ENCODE measurements around the gene ST13. TPM values are rescaled to one million over a fixed set of nuclear protein-coding genes. Genes with fewer than 3 reads are reported as not detected.
"Not testable (repeated sequence)": the region's sequence is repeated elsewhere in the genome, so short reads cannot be mapped to it uniquely, and the experiment has no call there.

The ST13 gene
- total RNA-seq, 2 experiments from 2014 or later, result 141 to 148 TPM

DNA sequence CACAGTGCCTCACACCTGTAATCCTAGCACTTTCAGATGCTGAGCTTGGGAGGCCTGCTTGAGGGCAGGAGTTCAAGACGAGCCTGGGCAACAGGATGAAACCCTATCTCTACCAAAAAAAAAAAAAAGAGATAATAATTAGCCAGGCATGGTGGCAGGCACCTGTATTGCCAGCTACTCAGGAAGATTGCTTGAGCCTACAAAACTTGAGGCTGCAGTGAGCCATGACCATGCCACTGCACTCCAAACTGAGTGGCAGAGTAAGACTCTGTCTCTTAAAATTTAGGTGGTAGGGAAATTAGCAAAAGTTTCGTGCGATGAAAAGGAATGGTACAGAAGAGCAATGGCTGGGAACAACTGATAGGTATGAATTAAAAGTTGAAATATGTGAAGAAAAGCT is 18.0 kb downstream of the ST13 start:
- Mint-ChIP-seq H3K36me3 (ENCODE audit: low read depth) (peaks cover 43% of the 10 kb centered on the region), H3K27ac (no peak overlapping the region), H3K4me1 (ENCODE audit: low read depth) (peaks cover 15% of the 10 kb centered on the region), H3K9me3 (ENCODE audit: insufficient read depth) (no peaks in the 10 kb centered on the region), H3K27me3 (ENCODE audit: low read depth) (no peaks in the 10 kb centered on the region), H3K4me3 (no peak overlapping the region)
- ChIA-PET POLR2A (interaction anchor here (0.6 to 1.1 kb wide), 2 partner anchors 18 to 608 kb away, joined by 3 to 4 read pairs; partner anchors contain the start of genes ST13, TOB2 and XPNPEP3), CTCF (interaction anchor here (1.4 kb wide), 1 partner anchor 156 kb away, joined by 3 read pairs; no protein-coding TSS in a partner anchor)
- DNase-seq (no peak), ATAC-seq (no peak)

- Mint-ChIP-seq H3K9me3 (ENCODE audit: insufficient read depth) (no peaks in the 10 kb centered on the region), H3K4me1 (ENCODE audit: low read depth) (peaks cover 15% of the 10 kb centered on the region), H3K36me3 (ENCODE audit: low read depth) (peaks cover 36% of the 10 kb centered on the region), H3K27me3 (ENCODE audit: low read depth) (no peaks in the 10 kb centered on the region), H3K4me3 (no peak overlapping the region), H3K27ac (no peak overlapping the region)
- POLR2A ChIA-PET, result no interaction called here
- no peak for DNase-seq
- CTCF ChIA-PET, result interaction anchor here (0.6 to 2.8 kb wide), 3 partner anchors 12 to 151 kb away, joined by 3 to 8 read pairs (median 3); no protein-coding TSS in a partner anchor
- no peak for ATAC-seq
Measured at GRCh38 chr22:40834619-40835018, 21.8 kb downstream of the ST13 start.

DNA sequence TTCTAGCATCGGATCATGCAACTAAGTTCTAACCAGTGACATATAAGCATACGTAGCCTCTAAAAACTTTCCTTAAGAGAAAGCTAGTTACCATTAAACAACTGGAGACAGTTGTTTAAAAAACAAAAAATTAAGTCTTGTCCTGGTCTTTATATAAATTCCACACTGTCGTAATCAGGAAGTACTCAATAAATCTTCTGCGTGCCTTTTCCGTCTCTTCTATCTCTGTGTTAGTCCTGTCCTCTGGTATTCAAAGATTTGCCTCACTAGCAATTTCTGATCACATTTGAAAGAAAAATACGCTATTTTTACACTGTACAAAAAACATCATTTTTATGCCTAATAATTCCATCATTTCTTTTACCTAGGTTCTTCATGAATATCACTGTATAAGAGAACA is 27.3 kb downstream of the ST13 start:
- Mint-ChIP-seq H3K4me1 (ENCODE audit: low read depth) (no peaks in the 10 kb centered on the region), H3K27ac (no peak overlapping the region), H3K9me3 (ENCODE audit: insufficient read depth) (no peaks in the 10 kb centered on the region), H3K4me3 (no peak overlapping the region), H3K27me3 (ENCODE audit: low read depth) (no peaks in the 10 kb centered on the region), H3K36me3 (ENCODE audit: low read depth) (peaks cover 37% of the 10 kb centered on the region)
- CTCF ChIA-PET, result interaction anchor here (1.4 kb wide), 1 partner anchor 146 kb away, joined by 5 read pairs; no protein-coding TSS in a partner anchor
- ATAC-seq, result no peak
- POLR2A ChIA-PET, result no interaction called here
- no peak for DNase-seq

DNA sequence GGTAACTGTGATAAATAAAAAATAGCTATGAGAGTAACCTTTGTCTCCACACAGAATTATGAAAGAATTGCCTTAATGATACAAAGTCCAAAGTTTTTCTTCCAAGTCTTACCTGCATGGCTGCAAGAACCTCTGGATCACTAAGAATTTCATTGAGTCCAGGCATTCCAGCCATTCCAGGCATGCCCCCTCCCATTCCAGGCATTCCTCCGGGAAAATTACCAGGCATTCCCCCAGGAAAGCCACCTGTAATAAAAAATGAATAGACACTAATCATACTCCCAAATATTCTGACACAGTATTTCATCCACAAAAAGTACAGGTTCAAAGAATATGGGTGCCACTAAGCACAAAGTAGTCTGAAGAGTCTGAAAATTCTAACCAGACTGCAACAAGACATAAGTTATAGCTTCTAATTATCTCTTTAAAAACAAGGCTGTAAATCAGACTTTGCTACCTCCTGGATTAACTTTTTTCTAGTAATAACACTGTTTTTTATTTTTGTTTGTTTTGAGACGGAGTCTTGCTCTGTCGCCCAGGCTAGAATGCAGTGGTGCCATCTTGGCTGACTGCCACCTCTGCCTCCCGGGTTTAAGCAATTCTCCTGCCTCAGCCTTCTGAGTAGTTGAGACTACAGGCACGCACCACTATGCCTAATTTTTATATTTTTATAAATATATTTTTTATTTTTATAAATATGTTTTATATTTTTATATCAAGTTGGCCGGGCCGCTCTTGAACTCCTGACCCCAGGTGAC is 29.3 kb downstream of the ST13 start:
- Mint-ChIP-seq H3K4me3 (no peak overlapping the region), H3K27me3 (ENCODE audit: low read depth) (no peaks in the 10 kb centered on the region), H3K4me1 (ENCODE audit: low read depth) (no peaks in the 10 kb centered on the region), H3K9me3 (ENCODE audit: insufficient read depth) (no peaks in the 10 kb centered on the region), H3K36me3 (ENCODE audit: low read depth) (peaks cover 29% of the 10 kb centered on the region), H3K27ac (no peak overlapping the region)
- DNase-seq, result no peak
- ATAC-seq, result no peak
- CTCF ChIA-PET, result interaction anchor here (0.7 to 0.8 kb wide), 2 partner anchors 9 to 144 kb away, joined by 3 read pairs; no protein-coding TSS in a partner anchor
- POLR2A ChIA-PET, result no interaction called here

GRCh38 chr22:40826292-40826691 is 30.1 kb downstream of the ST13 start:
- ATAC-seq; H3K27me3 Mint-ChIP-seq (ENCODE audit: low read depth); H3K27ac Mint-ChIP-seq; H3K4me1 Mint-ChIP-seq (ENCODE audit: low read depth); DNase-seq; H3K9me3 Mint-ChIP-seq (ENCODE audit: insufficient read depth); H3K4me3 Mint-ChIP-seq; POLR2A ChIA-PET: not testable (repeated sequence)
- CTCF ChIA-PET, result interaction anchor here (0.8 kb wide), 1 partner anchor 10 kb away, joined by 3 read pairs; no protein-coding TSS in a partner anchor
- peaks cover 28% of the 10 kb centered on the region for H3K36me3 Mint-ChIP-seq (ENCODE audit: low read depth)

DNA sequence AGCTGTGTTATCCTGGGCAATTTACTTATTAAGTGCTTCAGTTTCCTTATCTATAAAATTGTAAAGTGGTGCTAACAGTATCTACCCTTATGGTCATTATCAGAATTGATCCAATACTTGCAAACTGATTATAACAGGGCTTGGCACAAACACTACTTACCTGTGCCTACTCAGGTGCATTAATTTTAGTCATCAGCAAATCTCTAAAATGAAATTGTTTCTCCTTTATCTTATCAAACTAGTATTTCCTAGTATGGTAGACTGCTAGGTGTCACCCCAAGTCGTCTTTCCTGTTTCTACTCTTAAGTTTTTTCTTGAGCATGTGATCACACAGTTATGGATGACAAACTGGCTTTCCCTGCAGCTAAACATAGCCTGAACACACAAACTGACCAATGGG is 33.0 kb downstream of the ST13 start:
- H3K36me3 Mint-ChIP-seq (ENCODE audit: low read depth), result peaks cover 15% of the 10 kb centered on the region
- ChIA-PET POLR2A (interaction anchor here (1.1 kb wide), 1 partner anchor 33 kb away, joined by 3 read pairs; the partner anchor contains the start of genes ST13 and XPNPEP3), CTCF (interaction anchor here (0.9 to 1.4 kb wide), 2 partner anchors 14 to 140 kb away, joined by 3 to 5 read pairs; no protein-coding TSS in a partner anchor)
- H3K27ac Mint-ChIP-seq, result no peak overlapping the region
- H3K4me1 Mint-ChIP-seq (ENCODE audit: low read depth), result peaks cover 13% of the 10 kb centered on the region
- no peak overlapping the region for H3K4me3 Mint-ChIP-seq
- no peaks in the 10 kb centered on the region for H3K9me3 Mint-ChIP-seq (ENCODE audit: insufficient read depth)
- ATAC-seq (no peak), DNase-seq (no peak)
- H3K27me3 Mint-ChIP-seq (ENCODE audit: low read depth), result no peaks in the 10 kb centered on the region

DNA sequence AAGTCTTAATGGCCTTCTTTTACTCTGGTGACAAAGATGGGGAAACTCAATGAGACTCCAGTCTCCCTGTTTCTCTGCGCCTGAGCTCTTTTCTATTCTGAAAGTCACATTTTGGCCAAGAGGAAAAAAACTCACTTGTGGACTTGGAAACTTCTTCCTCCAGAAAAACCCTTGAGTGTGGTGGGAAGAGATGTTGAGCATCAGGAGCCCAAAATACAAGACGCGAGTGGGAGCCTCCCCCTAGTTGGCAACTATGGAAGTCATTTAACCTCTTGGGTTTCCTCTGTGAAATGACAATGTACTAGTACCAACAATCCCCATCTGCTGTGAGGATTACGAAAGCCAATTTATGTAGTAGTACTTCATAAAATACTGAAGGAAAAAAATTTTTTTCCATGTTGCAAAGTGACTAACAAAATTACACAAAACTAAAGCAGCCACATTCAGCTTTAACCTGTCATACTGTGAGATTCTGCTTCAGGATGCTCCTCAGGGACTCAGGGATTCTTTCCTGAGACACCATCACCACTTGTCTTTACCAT is 36.8 kb downstream of the ST13 start:
- H3K9me3 Mint-ChIP-seq (ENCODE audit: insufficient read depth), result no peaks in the 10 kb centered on the region
- no peak for DNase-seq
- H3K36me3 Mint-ChIP-seq (ENCODE audit: low read depth), result peaks cover 10% of the 10 kb centered on the region
- CTCF ChIA-PET, result interaction anchor here (1.0 to 5.5 kb wide), 5 partner anchors 35 to 136 kb away, joined by 3 to 33 read pairs (median 4); no protein-coding TSS in a partner anchor
- H3K27ac Mint-ChIP-seq, result peak overlapping the region; percentile 64
- H3K27me3 Mint-ChIP-seq (ENCODE audit: low read depth), result no peaks in the 10 kb centered on the region
- ATAC-seq, result no peak
- POLR2A ChIA-PET, result interaction anchor here (1.0 to 2.6 kb wide), 2 partner anchors 37 to 1500 kb away, joined by 6 to 15 read pairs; partner anchors contain the start of genes RPL3, ST13 and XPNPEP3
- H3K4me3 Mint-ChIP-seq, result peak overlapping the region; percentile 94
- peaks cover 32% of the 10 kb centered on the region for H3K4me1 Mint-ChIP-seq (ENCODE audit: low read depth)

DNA sequence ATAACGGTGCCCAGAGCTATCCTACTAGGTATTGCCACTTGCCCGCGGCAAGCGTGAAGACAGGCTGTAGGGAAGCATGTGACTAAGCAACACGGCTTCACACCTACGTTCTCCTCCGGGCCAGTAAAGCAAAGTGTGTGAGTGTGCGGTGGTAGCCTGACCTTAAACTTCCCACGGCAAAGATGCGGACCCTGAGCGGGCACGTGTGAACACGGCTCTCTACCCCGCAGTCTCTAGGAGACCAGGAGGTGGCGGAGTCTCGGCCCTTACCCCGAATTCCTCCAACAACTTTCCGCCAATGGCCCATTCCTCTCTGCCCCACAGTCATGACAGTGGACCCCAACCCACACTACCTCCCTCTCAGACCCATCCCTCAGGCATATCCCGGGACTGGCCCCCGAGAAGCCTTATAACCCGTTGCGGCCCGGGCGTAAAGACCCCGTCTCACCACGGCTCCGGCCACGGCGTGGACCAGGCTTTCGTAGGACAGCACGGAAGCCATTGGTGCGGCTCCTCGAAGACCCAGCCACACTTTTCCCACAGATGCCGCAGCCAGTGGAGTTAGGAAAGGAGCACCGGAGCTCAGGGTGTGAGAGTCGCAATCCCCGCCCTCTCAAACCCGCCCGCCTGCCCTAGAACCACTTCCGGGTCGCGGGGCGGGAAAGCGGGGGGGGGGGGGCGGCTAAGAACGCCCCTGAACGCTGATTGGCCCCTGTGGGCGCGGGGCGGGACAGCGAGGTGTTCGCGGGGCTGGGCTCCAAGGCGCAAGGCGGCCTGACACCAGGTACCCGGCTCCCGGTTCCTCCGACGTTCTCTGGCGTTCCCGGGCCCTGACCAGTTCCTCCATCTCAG is 37.5 kb downstream of the ST13 start, which contains the start of gene SLC25A17:
Gene SLC25A17, minus strand, starts transcription at position 600 of the 852 bp plus-strand sequence. Its CDS starts 98 bp downstream, at position 502.
- Mint-ChIP-seq H3K27me3 (ENCODE audit: low read depth) (no peaks in the 10 kb centered on the region), H3K27ac (peak within 1 kb of the TSS; percentile 92), H3K9me3 (ENCODE audit: insufficient read depth) (no peaks in the 10 kb centered on the region), H3K4me3 (peak within 1 kb of the TSS; percentile 94), H3K36me3 (ENCODE audit: low read depth) (peaks cover 13% of the 10 kb centered on the region), H3K4me1 (ENCODE audit: low read depth) (peaks cover 34% of the 10 kb centered on the region)
- CTCF ChIA-PET, result interaction anchor here (1.0 to 5.5 kb wide), 7 partner anchors 12 to 286 kb away, joined by 3 to 33 read pairs (median 4); partner anchors contain the start of gene XPNPEP3
- DNase-seq, result peak; percentile 90
- POLR2A ChIA-PET, result interaction anchor here (0.9 to 2.6 kb wide), 4 partner anchors 38 to 1499 kb away, joined by 3 to 15 read pairs (median 4); partner anchors contain the start of genes RPL3, ST13 and XPNPEP3
- ATAC-seq, result peak; percentile 93

GRCh38 chr22:40818192-40818746 is 38.2 kb downstream of the ST13 start:
- H3K27me3 Mint-ChIP-seq (ENCODE audit: low read depth), result no peaks in the 10 kb centered on the region
- CTCF ChIA-PET, result interaction anchor here (1.1 to 5.5 kb wide), 5 partner anchors 13 to 285 kb away, joined by 4 to 33 read pairs (median 5); partner anchors contain the start of gene XPNPEP3
- H3K4me3 Mint-ChIP-seq, result peak overlapping the region; percentile 94
- peaks cover 14% of the 10 kb centered on the region for H3K36me3 Mint-ChIP-seq (ENCODE audit: low read depth)
- no peaks in the 10 kb centered on the region for H3K9me3 Mint-ChIP-seq (ENCODE audit: insufficient read depth)
- H3K27ac Mint-ChIP-seq, result peak overlapping the region; percentile 92
- H3K4me1 Mint-ChIP-seq (ENCODE audit: low read depth), result peaks cover 36% of the 10 kb centered on the region
- DNase-seq (peak; percentile 34), ATAC-seq (peak; percentile 15)
- POLR2A ChIA-PET, result interaction anchor here (0.9 to 2.6 kb wide), 3 partner anchors 38 to 149 kb away, joined by 3 to 15 read pairs (median 3); partner anchors contain the start of genes ST13 and XPNPEP3

DNA sequence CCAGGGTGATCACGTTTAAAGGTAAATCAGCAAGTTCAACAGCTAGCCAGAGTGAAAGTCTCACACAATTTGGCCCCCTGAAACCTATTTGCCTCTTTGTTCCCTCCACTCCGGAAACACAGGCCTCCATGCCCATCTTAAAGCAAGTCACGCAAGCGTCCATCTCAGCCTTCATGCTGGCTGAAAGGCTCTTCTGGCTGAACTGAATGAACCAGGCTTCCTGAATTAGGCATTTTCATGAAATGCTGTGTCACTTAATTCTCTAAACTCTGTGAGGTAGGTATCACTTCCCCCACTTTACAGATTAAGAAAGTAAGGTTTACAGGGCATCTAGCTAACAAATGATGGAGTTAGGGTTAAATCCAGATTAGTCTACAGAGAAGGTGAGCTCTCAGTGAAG is 38.7 kb downstream of the ST13 start:
- DNase-seq (no peak), ATAC-seq (no peak)
- ChIA-PET CTCF (interaction anchor here (1.1 to 5.5 kb wide), 4 partner anchors 13 to 284 kb away, joined by 4 to 33 read pairs (median 5); partner anchors contain the start of gene XPNPEP3), POLR2A (interaction anchor here (1.6 kb wide), 1 partner anchor 45 kb away, joined by 3 read pairs; no protein-coding TSS in a partner anchor)
- Mint-ChIP-seq H3K27ac (peak overlapping the region; percentile 41), H3K27me3 (ENCODE audit: low read depth) (no peaks in the 10 kb centered on the region), H3K9me3 (ENCODE audit: insufficient read depth) (no peaks in the 10 kb centered on the region), H3K4me1 (ENCODE audit: low read depth) (peaks cover 36% of the 10 kb centered on the region), H3K36me3 (ENCODE audit: low read depth) (peaks cover 14% of the 10 kb centered on the region), H3K4me3 (peak overlapping the region; percentile 94)
